Activated T-helper 1 cell treated with anti-CD3 and anti-CD28 coated beads, Interleukin-12 subunit alpha, Interleukin-12 subunit beta, Interleukin-2, Interleukin-4 antibody, amounts not matched to agents 30 ng/mL and 10 ng/mL and 1 ng/mL, durations not matched to agents 14 hours and 24 hours and 36 hours (primary cell): ENCODE results near the gene ZNF354C. TPM values are rescaled to one million over a fixed set of nuclear protein-coding genes. Genes with fewer than 3 reads are reported as not detected.

Source experiments
- DNase-seq: peaks from one replicate; pipeline ENCODE4 v3.0.0; 2021; ENCODE audit warnings: low spot score
- H3K27ac Mint-ChIP-seq: one replicate; pipeline ENCODE4 v1.8.0; 2021; ENCODE audit warnings: mild to moderate bottlenecking, mixed read lengths
- H3K27me3 Mint-ChIP-seq: one replicate; pipeline ENCODE4 v1.8.0; 2022; ENCODE audit warnings: mild to moderate bottlenecking, moderate library complexity, mixed read lengths; ENCODE audit not compliant: insufficient read depth
- H3K36me3 Mint-ChIP-seq: one replicate; pipeline ENCODE4 v1.8.0; 2021; ENCODE audit warnings: low read depth, mixed read lengths
- H3K4me1 Mint-ChIP-seq: one replicate; pipeline ENCODE4 v1.8.0; 2021; ENCODE audit warnings: low read depth, mixed read lengths
- H3K4me3 Mint-ChIP-seq: one replicate; pipeline ENCODE4 v1.8.0; 2021; ENCODE audit warnings: mild to moderate bottlenecking, moderate library complexity, mixed read lengths
- H3K9me3 Mint-ChIP-seq: one replicate; pipeline ENCODE4 v1.8.0; 2021; ENCODE audit warnings: mixed read lengths
- intact Hi-C: fragments of 100-400 bp; cut with micrococcal nuclease; formaldehyde crosslinking; loops from one replicate; pipeline ENCODE4 v1.15.1; 2024
- total RNA-seq: library from RNA; stranded (reverse); gene quantifications from 2 replicates; pipeline ENCODE4 v1.2.3, GENCODE V29; 2022

ZNF354C gene
- total RNA-seq, 1 donor from 2014 or later = 4.1 TPM

DNA sequence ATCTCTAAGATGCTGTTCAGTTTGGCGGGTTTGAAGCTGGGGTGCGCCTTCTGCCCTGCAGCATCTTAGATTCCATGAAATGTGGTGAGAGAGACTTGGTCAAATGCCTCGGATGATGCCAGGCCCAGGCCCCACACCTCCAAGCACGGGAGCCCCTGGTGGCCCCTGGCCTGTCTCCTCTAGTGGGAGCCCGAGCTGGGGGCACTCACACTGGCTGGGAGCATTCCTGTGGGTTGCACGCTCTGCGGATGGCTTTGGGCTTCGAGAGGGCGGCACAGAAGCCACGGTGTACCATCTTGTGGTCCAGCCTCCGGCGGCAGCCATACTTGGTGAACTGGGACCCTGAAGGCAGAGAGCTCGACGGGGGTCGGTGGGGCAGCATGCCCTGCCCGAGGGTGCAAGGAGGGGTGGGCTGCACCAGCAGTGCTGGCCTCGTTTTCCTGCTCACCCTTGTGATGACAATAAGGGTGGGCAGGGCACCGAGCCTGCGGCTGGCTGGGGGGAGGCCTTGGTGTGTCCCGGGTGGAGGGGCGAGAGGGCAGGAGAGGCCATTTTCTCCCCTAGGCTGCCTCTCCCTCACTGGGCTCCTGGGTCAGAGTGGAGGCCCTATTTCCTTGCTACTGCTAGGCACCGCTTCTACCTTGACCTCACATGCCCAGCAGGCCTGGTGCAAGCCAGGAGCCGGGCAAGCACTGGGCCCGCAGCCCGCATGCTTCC, 65.8 kb downstream of the ZNF354C start:
- no peaks in the 10 kb centered on the region for H3K4me1 Mint-ChIP-seq
- H3K27ac Mint-ChIP-seq = no peak overlapping the region
- DNase-seq = no peak
- intact Hi-C loops = no loop called here
- no peak overlapping the region for H3K4me3 Mint-ChIP-seq
- peaks cover 5% of the 10 kb centered on the region for H3K9me3 Mint-ChIP-seq
- no peaks in the 10 kb centered on the region for H3K27me3 Mint-ChIP-seq
- no peaks in the 10 kb centered on the region for H3K36me3 Mint-ChIP-seq

DNA sequence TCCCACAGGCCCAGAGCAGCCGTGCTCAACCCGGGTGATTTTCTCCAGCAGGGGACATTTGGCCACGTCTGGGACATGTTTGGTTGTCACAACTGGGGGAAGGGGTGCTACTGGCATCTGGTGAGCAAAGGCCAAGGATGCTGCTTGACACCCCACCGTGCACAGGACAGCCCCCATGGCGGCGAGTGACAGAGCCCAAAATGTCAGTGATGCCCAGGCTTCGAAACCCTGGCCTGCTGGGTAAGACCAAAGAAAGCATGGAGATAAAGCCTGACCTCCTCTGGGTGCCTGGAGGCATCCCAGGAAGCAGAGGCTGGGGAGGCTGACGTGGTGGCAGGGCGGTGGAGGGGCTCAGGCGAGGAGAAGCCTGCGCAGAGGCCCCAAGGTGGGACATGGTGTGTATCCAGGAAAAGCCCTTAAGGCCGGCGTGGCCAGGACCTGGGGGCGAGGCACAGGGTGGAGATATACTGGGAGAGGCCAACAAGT, 66.4 kb downstream of the ZNF354C start:
- H3K4me3 Mint-ChIP-seq = no peak overlapping the region
- H3K36me3 Mint-ChIP-seq = no peaks in the 10 kb centered on the region
- H3K4me1 Mint-ChIP-seq = no peaks in the 10 kb centered on the region
- no peak overlapping the region for H3K27ac Mint-ChIP-seq
- intact Hi-C loops = no loop called here
- peaks cover 5% of the 10 kb centered on the region for H3K9me3 Mint-ChIP-seq
- H3K27me3 Mint-ChIP-seq = no peaks in the 10 kb centered on the region
- DNase-seq = no peak

DNA sequence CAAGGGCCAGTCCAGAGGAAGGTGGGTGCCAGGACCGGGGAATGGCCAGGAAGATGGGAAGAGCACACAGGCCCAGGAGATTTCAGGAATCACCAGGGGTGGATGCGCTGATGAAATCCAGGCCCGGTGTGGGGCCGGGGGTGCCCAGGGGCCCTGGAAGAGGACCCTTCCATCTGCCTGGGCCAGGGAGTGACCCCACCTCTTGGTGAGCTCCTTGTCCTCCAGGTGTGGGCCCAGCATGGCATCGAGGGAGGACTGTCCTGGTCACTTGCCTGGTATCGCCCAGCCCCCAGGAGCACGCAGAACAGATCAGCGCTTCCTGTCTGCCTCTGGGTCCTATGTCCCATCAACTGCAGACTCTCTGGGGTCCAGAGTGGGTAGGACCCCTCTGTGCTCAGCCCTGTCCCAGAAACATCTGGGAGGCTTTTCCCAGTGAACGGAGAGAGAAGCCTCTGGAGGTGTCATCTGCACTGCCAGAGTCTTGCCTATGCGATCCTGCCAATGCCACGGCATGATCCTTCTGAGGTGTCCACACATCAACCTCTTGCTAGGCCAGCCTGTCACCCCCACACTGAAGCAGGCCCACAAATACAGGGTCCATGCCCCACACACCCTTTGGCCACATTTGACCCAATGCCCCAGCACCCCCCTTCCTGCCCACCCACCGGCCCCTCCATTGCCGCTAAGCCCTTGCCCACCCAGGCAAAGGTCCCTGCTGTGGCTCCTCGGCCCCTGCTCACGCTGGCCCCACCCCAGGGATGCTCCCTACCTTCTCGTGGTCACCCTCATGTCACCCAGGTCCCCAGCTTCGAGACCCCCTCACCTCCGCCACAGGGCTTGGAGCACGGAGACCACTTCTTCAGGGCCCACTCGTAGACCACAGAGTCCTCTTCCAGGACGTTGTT, 67.2 kb downstream of the ZNF354C start:
- H3K9me3 Mint-ChIP-seq = peaks cover 5% of the 10 kb centered on the region
- H3K4me3 Mint-ChIP-seq = no peak overlapping the region
- no peaks in the 10 kb centered on the region for H3K4me1 Mint-ChIP-seq
- intact Hi-C loops = no loop called here
- H3K27me3 Mint-ChIP-seq = no peaks in the 10 kb centered on the region
- DNase-seq = no peak
- H3K27ac Mint-ChIP-seq = no peak overlapping the region
- no peaks in the 10 kb centered on the region for H3K36me3 Mint-ChIP-seq

DNA sequence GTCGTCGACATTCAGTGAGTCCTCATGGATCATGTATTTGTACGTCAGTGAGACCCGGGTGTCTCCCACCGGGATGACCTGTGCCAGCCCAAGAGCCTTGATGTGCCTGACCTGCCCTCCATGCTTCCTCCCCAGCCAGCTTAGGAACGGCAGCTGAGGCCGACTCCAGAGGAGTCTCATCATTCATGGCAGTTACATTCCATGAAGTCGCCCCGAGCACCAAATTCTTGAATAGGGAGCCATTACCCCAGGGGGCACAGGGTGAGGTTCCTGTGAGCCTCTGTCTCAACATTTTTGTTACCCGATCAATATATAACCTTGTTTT, 67.8 kb downstream of the ZNF354C start:
- Mint-ChIP-seq H3K9me3 (peaks cover 9% of the 10 kb centered on the region), H3K4me1 (no peaks in the 10 kb centered on the region), H3K4me3 (no peak overlapping the region), H3K27ac (no peak overlapping the region), H3K27me3 (no peaks in the 10 kb centered on the region), H3K36me3 (no peaks in the 10 kb centered on the region)
- DNase-seq = no peak
- intact Hi-C loops = no loop called here

DNA sequence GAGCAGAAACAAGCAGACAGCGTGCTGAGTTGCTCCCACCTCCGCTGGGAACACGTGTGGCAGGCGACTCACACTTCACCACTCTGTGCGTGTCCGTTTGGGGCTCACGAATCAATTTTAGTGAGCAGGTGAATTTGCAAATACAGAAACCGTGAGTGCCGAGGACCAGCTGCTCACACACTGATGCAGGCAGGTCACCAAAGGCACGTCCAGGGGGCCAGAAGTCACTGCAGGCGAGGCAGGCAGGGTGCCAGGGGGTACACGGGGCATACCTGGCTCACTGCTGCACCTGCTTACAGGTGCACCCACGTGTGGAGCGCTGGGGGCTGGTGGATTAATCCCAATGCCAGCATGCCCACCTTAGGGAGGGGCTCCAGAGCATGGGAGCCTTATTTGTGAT, 68.8 kb downstream of the ZNF354C start:
- no peak for DNase-seq
- Mint-ChIP-seq H3K27ac (no peak overlapping the region), H3K4me1 (no peaks in the 10 kb centered on the region), H3K9me3 (peaks cover 12% of the 10 kb centered on the region), H3K4me3 (no peak overlapping the region), H3K27me3 (no peaks in the 10 kb centered on the region), H3K36me3 (no peaks in the 10 kb centered on the region)
- intact Hi-C loops = no loop called here

GRCh38 chr5:179129607-179130071, 69.5 kb downstream of the ZNF354C start:
- Mint-ChIP-seq H3K4me3 (no peak overlapping the region), H3K9me3 (peaks cover 15% of the 10 kb centered on the region), H3K27me3 (no peaks in the 10 kb centered on the region), H3K36me3 (no peaks in the 10 kb centered on the region), H3K27ac (no peak overlapping the region), H3K4me1 (no peaks in the 10 kb centered on the region)
- intact Hi-C loops = no loop called here
- DNase-seq = no peak

- H3K4me3 Mint-ChIP-seq = no peak overlapping the region
- H3K9me3 Mint-ChIP-seq = peaks cover 15% of the 10 kb centered on the region
- H3K27ac Mint-ChIP-seq = no peak overlapping the region
Measured at GRCh38 chr5:179130101-179130681, 70.0 kb downstream of the ZNF354C start.

GRCh38 chr5:179131321-179131835, 71.2 kb downstream of the ZNF354C start:
- H3K4me1 Mint-ChIP-seq = no peaks in the 10 kb centered on the region
- H3K27ac Mint-ChIP-seq = no peak overlapping the region
- DNase-seq = no peak
- no peaks in the 10 kb centered on the region for H3K27me3 Mint-ChIP-seq
- H3K9me3 Mint-ChIP-seq = peaks cover 15% of the 10 kb centered on the region
- intact Hi-C loops = no loop called here
- no peaks in the 10 kb centered on the region for H3K36me3 Mint-ChIP-seq
- H3K4me3 Mint-ChIP-seq = no peak overlapping the region

More at GRCh38 chr5:179130101-179130681, 70.0 kb downstream of the ZNF354C start:
- H3K4me1 Mint-ChIP-seq = no peaks in the 10 kb centered on the region
- no peak for DNase-seq
- H3K36me3 Mint-ChIP-seq = no peaks in the 10 kb centered on the region
- H3K27me3 Mint-ChIP-seq = no peaks in the 10 kb centered on the region
- intact Hi-C loops = no loop called here

DNA sequence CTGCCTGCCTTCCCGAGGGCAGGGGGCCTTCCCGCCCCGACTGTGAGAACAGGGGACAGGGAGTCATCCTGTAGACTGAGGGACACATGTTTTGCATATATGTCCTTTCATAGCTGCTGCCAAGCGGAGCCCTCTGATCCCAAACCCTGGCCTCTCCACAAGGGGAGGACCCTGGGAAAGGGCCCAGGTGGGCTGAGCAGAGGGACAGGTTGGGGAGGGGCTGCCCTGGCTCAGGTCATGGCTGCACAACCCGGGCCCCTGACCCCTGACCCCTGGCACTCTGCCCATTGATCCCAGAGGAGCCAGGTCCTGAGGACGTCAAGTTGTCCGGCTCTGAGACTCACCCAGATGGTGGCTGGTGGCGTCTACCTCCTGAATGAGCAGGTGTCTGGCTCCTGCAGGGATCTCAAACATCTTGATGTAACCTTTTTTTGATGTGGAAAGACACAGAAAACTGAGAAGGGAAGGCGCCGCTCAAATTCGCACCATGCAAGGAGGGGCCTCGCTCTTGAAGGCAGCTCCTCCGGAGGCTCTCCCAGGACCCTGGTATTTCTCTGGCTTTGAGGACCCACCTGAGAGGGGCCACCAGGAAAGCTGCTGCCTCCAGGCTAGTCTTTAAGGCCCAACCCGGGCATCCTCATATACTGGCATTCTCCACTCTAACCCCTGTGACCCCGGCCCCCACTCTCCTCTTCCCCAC, 71.9 kb downstream of the ZNF354C start:
- Mint-ChIP-seq H3K4me1 (no peaks in the 10 kb centered on the region), H3K27me3 (no peaks in the 10 kb centered on the region), H3K27ac (no peak overlapping the region), H3K36me3 (no peaks in the 10 kb centered on the region), H3K4me3 (no peak overlapping the region), H3K9me3 (peaks cover 15% of the 10 kb centered on the region)
- intact Hi-C loops = no loop called here
- no peak for DNase-seq

DNA sequence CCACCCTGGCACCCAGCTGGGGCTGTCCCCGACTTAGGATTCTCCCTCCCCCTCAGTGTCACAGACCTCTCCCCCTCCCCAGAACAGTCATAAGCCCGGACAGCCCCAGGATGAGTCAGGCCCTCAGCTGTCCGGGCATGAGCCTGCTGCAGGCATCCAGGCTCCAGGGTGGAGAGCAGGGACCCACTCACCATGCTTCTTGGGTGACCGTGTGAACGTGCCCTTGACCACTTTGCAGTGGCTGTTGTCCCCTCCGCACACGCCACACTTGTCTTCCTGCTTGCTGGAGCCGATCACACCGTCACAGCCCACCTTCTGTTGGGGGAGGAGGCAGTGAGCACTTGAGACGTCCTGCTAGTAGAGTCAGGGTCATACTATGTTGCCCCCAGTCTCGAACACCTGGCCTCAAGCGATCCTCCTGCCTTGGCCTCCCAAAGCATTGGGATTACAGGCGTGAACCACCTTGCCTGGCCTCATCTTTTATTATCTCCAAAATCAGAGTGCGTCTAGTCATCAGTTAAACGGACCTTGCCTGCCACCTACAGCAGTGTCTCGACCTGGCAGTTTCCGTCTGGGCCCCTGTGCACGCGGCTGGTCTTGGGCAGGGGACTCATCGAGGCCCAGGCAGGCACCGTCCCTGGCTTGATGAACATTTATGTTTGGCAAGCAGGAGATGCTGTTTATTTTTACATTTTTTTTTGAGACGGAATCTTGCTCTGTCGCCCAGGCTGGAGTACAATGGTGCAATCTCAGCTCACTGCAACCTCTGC, 72.6 kb downstream of the ZNF354C start:
- no peak overlapping the region for H3K27ac Mint-ChIP-seq
- DNase-seq = no peak
- H3K4me3 Mint-ChIP-seq = no peak overlapping the region
- H3K36me3 Mint-ChIP-seq = no peaks in the 10 kb centered on the region
- H3K9me3 Mint-ChIP-seq = peaks cover 14% of the 10 kb centered on the region
- H3K4me1 Mint-ChIP-seq = no peaks in the 10 kb centered on the region
- intact Hi-C loops = no loop called here
- no peaks in the 10 kb centered on the region for H3K27me3 Mint-ChIP-seq
